IPS-NIHi11 (cell line): Measurements from ENCODE around the gene METTL16.
"Not testable (repeated sequence)": the region's sequence is repeated elsewhere in the genome, so short reads cannot be mapped to it uniquely, and the experiment has no call there.

ENCODE experiments used
- DNase-seq: peaks from one replicate; pipeline ENCODE4 v3.0.0; 2012; ENCODE audit warnings: mixed read lengths, low spot score

METTL16 gene

DNA sequence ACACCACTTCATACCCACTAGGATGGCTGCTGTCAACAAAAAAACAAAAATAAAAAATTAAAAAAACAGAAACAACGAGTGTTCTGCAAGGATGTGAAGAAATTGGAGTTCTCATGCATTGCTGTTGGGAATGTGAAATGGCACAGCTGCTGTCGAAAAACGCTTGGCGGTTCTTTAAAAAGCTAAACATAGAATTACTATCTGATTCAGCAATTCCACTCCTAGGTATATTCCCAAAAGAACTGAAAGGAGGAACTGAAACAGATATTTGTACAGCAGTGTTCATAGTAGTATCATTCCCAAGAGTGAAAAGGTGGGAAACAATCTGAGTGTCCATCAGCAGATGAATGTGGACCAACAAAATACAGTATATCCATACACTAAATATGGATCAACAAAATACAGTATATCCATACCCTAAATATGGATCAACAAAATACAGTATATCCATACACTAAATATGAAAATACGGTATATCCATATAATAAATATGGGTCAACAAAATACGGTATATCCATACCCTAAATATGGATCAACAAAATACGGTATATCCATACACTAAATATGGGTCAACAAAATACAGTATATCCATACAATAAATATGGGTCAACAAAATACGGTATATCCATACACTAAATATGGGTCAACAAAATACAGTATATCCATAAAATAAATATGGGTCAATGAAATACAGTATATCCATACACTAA lies 8.7 kb downstream of the METTL16 start:
- DNase-seq, result no peak

DNA sequence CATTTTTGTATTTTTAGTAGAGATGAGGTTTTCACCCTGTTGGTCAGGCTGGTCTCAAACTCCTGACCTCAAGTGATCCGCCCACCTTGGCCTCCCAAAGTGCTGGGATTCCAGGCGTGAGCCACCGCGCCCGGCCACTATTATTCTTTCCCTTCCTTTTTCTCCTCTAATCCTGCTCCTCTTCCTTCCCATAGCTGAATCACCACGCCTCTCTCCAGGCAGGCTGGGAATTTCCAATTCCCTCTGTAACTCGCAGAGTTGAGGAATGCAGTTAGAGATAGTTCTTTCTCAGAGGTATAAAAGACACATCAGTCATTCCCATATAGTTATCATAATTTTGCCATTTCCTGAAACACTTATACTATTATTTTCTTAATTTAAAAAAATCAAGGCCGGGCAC lies 11.2 kb downstream of the METTL16 start:
- DNase-seq, result no peak

DNA sequence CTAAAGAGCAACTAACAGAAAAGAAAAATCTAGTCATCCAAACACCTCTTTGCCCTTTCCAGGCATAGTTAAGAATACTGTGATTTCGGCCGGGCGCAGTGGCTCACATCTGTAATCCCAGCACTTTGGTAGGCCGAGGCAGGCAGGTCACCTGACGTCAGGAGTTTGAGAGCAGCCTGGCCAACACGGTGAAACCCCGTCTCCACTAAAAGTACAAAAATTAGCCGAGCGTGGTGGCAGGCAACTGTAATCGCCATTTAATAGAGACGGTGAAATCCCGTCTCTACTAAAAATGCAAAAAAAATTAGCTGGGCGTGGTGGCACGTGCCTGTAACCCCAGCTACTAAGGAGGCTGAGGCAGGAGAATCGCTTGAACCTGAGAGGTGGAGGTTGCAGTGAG lies 22.4 kb downstream of the METTL16 start:
- DNase-seq, result not testable (repeated sequence)

DNA sequence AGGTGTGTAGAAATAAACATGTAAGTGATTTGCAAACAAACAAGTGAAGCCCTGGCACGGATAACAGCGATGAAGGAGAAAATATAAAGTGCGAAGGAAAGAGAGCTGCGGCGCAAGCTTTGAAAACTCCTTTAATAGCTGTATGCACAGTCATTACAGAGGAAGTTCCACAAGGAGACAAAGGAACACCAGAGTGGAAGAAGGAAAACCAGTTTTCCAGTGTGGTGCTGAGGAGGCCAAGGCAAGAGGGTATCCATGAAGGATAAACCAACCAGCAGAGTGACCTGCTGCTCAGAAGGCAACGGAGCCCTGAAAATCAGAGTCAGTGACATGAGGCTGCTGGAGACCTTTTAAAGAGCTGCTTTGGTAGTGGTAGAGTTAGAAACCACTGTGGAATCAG lies 24.4 kb downstream of the METTL16 start:
- DNase-seq, result no peak

DNA sequence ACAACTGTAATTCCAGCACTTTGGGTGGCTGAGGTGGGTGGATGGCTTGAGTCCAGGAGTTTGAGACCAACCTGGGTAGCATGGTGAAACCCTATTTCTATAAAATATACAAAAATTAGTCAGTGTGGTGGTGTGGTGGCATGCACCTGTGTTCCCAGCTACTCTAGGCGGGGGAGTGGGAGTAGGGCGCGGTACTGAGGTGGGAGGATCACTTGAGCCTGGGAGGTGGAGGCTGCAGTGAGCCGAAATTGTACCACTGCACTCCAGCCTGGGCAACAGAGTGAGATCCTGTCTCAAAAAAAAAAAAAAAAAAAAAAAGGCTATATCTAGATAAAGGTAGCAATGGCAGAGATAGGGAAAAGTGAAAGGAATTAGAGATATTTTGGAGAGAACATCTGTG lies 25.0 kb downstream of the METTL16 start:
- not testable (repeated sequence) for DNase-seq

DNA sequence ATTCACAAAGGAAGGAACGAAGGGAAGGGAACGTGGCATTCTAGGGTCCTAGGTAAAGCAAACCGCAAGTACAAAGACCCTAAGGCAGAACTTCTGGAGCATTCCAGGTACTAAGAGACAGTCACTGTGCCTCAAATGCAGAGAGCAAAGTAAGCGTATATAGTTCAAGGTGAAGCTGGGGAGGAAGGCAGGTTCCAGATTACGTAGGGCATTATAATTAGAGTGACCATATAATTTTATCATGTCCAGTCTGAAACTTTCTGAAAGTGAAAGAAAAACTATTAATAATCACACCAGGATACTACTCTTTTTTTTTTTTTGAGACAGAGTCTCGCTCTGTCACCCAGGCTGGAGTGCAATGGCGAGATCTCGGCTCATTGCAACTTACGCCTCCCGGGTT lies 25.7 kb downstream of the METTL16 start:
- DNase-seq, result no peak

DNA sequence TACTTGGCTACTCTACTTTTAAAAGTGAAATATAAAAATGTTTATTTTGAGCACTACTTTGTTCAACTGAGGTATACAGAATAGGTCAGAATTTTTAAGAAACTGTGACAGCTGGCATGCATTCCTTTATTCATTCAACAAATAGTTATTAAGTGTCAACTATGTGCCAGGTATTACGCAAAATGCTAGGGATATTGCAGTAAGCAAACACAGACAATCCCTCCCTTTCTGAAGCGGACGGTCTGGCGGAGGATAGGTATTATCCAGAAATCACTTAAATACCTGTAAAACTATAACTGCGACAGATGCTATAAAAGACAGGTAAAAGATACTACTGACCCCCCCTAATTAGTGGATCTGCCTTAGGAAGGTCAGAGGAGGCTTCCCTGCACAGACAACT lies 26.1 kb downstream of the METTL16 start:
- DNase-seq, result no peak

DNA sequence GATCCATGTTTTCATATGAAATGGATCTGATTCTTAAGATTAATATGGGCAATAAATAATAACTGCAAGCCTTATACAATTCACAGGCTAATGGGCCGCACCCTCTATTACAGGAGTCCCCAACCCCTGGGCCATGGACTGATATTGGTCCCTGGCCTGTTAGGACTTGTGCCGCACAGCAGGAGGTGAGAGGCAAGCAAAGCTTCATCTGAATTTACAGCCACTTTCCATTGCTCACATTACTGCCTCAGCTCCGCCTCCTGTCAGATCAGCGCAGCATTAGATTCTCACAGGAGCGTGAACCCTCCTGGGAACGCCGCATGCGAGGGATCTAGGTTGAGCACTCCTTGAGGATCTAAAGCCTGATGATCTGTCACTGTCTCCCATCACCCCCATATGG lies 26.8 kb downstream of the METTL16 start:
- DNase-seq, result peak; percentile 13

DNA sequence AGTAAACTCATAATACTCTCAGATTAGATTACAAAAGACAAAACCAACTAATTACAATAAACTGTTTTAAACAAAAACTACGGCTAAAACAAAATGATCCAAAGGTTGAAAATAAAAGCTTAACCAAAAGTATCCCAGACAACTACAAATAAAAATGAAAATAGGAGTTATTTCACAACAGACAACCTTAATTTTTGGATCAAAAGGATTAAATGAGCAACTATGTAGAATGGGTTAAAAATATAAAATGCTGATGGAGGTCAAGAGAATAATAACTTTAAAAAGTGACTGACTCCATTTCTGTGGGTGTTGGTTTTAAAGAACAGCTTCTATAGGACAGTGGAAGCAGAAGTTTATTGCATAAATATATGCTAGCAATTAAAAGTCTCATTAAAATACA lies 28.6 kb downstream of the METTL16 start:
- DNase-seq, result no peak

DNA sequence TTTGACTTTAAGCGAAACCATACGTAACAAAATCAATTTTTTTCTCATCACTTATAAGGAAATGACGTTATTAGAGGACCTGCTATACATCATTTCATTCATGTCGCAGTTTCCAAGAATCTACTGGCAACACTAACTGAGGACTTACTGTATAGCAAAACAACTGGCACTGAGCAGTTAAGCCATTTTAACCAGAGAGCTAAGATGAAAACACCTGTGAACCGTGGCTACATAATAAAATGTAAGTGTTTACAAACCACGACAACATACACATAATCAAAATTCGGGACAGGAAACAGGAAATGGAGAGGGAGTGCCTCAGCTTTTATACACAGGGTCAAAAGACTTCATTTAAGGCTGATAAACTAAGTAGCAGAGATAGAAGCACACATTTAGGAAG lies 29.5 kb downstream of the METTL16 start:
- DNase-seq, result no peak

DNA sequence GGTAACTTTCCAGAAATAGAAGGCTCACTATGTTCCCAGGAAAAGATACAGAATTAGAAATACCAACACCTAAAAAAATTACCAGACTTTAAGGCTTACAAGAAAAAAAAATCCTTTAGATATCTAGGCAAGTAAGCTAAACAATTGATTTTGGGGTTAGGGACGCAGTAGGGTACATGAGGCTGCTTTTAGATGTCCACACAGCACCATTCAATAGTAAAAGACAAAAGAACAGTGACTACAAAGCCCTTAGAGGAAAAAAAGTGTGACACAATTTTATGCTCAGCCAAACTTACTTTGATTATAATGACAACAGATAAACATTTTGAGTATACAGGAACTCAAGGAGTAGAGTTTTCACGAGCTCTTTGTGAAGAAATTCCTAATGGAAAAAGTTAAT lies 29.9 kb downstream of the METTL16 start:
- no peak for DNase-seq

DNA sequence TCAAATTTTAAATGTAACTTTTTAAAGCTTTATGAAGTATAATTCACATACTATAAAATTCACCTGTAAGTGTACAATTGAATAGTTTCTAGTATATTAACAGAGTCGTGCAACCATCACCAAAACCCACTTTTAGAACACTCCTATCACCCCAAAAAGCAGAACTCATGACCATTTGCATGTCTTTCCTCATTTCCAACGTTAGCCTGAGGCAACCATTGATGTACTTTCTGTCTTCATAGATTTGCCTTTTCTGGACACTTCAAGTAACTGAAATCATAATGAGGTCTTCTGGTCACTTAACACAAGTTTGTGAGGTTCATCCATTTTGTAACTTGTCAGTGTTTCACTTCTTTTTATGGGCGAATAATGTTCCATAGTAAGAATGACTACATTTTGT lies 33.2 kb downstream of the METTL16 start:
- DNase-seq, result no peak

DNA sequence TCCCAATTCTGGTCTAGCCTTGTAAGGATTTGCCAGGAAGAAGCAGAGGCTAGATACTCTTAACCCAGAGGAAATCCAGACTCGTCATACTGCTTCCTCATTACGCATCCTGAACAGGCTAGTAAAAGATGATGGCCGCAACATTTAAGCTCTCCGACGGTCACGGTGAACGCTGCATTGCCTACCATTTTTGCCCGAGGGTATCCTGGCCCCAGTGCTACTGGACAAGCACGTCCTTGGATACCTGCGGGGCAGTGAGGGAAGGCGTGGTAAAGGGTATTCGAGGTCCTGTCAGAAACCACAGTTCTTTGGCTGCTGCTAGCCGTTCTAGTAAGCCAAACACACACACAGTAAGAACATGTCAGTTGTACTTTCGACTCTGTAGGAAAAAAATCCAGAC lies 36.6 kb downstream of the METTL16 start:
- DNase-seq, result no peak

DNA sequence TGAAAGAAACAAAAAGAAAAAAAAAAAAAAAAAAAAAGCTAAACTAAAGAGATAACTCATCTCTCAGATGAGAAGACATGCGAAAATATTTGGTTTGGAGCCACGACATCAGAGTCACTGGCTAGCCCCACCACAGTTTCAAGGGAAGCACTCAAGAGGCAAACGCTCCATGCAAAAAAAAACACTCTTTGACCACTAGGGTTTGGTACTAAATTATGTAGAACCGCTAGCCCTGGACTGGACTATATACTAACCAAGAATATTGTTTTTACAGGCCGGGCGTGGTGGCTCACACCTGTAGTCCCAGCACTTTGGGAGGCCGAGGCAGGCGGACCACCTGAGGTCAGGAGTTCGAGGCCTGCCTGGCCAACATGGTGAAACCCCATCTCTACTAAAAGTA lies 37.3 kb downstream of the METTL16 start:
- no peak for DNase-seq

DNA sequence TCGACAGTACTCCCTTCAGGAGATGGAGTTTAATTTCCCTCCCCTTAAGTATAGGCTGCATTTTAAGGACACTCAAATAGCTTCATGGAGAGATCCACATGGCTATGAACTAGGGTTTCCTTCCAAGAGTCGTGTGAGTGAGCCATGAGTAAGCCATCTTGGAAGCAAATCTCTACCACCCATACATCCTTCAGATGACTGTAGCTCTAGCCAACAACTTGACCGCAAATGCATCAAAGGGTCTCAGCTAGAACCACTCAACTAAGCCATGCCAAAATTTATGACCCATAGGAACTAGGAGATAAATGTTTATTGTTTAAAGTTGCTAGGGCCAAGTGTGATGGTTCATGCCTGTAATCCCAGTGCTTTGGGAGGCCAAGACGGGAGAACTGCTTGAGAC lies 43.4 kb downstream of the METTL16 start:
- DNase-seq, result no peak

DNA sequence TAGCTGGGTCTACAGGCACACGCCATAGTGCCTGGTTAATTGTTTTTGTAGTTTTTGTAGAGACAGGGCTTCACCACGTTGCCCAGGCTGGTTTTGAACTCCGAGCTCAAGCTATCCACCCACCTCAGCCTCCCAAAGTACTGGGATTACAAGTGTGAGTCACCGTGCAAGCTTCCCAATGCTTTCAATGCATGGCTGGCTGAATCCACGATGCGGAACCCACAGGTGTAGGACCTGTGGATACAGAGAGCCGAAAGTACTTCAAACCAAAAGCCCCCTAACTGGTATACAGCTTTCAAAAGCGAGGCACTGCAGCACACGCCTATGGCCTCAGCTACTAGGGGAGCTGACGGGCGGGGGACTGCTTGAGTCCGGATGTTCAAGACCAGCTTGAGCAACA lies 44.8 kb downstream of the METTL16 start:
- no peak for DNase-seq

DNA sequence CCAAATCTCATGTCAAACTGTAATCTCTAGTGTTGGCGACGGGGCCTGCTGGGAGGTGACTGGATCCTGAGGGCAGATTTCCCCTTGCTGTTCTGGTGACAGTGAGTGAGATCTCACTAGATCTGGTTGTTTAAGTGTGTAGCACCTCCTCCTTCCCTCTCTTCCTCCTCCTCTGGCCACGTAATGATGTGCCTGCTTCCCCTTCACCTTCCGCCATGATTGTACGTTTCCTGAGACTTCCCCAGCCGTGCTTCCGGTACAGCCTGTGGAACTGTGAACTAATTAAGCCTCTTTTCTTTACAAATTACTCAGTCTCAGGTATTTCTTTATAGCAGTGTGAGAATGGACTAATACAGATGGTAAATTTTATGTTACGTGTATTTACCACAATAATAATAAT lies 49.2 kb downstream of the METTL16 start:
- no peak for DNase-seq

DNA sequence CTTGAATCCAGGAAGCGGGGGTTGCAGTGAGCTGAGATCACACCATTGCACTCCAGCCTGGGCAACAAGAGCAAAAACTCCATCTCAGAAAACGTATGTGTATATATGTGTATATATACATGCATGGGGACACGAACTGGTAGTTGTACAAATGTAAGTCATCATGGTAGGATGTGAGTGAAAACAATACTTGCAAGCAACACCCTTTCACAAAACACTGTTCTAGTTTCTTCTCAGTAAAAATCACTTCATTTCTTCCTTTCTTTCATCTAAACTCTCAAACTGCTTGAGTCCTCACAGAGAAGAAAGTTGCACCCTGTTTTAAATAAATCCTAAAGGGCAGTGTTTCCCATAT lies 51.8 kb downstream of the METTL16 start:
- DNase-seq, result no peak

DNA sequence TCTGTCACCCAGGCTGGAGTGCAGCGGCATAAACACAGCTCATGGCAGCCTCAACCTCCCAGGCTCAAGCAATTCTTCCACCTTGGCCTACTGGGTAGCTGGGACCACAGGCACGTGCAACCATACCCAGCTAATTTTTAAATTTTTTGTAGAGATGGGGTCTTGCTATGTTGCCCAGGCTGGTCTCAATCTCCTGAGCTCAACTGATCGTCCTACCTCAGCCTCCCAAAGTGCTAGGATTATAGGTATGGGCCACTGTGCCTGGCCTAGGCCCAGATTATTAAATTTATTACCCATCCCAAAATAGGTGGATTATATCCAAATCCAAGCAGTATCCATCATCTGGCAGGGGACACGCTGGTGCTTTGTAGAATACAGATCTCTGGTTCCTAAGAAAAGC lies 53.8 kb downstream of the METTL16 start:
- no peak for DNase-seq

DNA sequence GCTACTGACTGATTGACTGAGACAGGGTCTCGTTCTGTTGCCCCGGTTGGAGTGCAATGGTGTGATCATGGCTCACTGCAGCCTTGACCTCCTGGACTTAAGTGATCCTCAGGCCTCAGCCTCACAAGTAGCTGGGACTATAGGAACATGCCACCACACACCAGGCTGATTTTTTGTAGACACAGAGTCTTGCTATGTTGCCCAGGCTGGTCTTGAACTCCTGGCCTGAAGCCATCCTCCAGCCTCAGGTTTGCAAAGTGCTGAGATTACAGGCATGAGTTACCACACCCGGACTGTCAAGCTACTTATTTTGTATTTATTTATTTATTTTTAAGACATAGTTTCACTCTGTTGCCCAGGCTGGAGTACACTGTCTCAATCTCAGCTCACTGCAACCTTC lies 55.2 kb downstream of the METTL16 start:
- DNase-seq, result no peak

DNA sequence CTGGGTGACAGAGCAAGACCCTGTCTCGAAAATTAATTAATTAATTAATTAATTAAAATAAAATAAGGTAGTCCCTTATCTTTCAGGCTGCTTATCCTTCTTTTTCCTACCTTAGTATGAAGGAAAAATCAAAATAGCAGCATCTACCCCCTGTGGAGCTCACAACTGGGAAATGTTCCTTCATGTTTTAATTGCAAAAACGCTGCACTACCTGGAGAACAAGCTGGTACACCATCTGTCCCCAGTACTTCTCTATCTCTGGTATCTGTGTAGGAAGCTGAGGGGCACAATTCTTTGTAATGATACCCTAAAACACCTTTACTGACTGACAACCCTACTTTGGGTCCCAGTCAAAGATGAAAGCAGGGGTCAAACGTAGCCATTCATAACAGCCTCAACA lies 55.7 kb downstream of the METTL16 start:
- DNase-seq, result no peak

DNA sequence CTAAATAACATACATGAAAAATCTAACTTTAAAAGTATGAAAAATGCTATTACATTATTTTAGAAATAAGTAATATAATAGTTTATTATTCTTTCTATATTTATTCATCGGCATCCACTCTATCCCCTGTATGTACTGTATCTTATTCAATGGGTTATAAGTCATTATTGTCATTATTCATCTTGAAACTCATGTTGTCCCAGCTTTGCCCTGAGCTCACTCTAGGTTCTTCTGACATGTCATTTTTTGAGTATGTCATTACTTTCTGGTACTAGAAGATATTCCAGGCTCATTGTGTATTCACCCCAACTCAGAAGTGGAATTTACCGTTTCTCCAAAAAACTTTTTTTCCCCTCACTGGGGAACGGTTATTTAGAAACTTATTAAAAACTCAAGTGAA lies 57.8 kb downstream of the METTL16 start:
- DNase-seq, result no peak

DNA sequence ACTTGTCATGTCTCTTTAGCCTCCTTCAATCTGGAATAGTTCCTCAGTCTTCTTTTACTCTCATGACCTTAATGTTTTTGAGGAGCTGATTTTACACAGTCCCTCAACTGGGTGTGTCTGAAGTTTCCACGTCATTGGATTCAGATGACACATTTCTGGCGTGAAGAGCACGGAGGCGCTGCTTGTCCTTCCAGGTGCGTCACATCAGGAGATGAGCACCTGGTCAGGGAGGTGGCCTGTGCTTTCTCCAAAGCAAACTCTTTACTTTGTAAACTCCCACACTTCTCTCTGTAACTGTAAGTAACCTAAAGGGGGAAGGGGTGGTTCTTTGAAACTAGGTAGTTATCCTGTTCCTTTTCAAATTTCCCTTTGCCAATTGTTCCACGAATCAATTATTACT lies 58.4 kb downstream of the METTL16 start:
- no peak for DNase-seq

DNA sequence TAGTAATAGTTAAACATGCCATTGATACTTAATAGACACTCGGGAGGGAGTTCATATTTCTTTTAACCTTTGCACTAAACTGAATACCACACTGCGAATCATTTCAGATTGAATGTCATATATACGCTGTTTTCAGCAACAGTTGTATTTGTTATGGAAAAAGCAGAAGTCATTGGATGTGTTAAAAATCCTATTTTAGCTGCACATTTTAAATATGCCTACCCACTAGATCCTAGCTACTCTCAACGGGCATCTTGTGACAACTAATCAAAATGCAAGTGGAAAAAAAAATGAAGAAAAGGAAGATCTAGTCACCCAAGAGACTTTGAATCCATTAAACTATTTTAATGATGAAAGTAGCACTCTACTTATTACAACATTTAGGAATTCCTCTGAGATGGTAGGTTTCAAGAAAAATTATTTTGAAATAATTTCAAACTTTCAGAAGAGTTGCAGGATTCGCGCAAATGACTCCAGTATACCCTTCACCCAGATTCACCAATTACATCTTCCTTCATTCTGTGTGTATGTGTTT lies 59.4 kb downstream of the METTL16 start:
- DNase-seq, result no peak
